Lower leg skin (tissue), 4 donors: ENCODE results near the gene SBNO2. TPM values are rescaled to one million over a fixed set of nuclear protein-coding genes. Genes with fewer than 3 reads are reported as not detected.
A peak's percentile ranks its signal among the peaks of the same experiment; 100 is the strongest.

ENCODE experiments used
- DNase-seq, 2 donors: peaks; one replicate each; pipeline ENCODE4 v3.0.0-alpha.2; 2019; ENCODE audit warnings: low spot score in 2 of 2
- H3K4me3 ChIP-seq: fragments of 200-600 bp; sonication (generic); 2 replicates; pipeline ENCODE4 v1.5.1; 2017; ENCODE audit warnings: mild to moderate bottlenecking, low read depth; ENCODE audit not compliant: poor library complexity, severe bottlenecking
- CTCF ChIP-seq, 3 donors: fragments of 450-650 bp; IDR thresholded peaks; one replicate each; pipeline ENCODE4 v1.5.1; 2016; ENCODE audit warnings: antibody characterized with exemption in 3 of 3, mild to moderate bottlenecking in 3 of 3, moderate library complexity in 2 of 3
- POLR2A ChIP-seq, 2 donors: fragments of 450-650 bp; IDR thresholded peaks; one replicate each; pipeline ENCODE4 v1.6.1; 2016 to 2017; ENCODE audit warnings: antibody characterized with exemption in 2 of 2, mild to moderate bottlenecking in 1 of 2, moderate library complexity in 1 of 2
- WGBS, 2 donors: methylation state at CpG; one replicate each; pipeline ENCODE4 v1.1.5; 2018; 5-methylcytosine and 5-hydroxymethylcytosine counted together
- intact Hi-C: fragments of 100-400 bp; cut with DNase I; formaldehyde crosslinking; loops from one replicate; pipeline ENCODE4 v1.15.0; 2023; ENCODE audit warnings: low total_unique reads
- total RNA-seq, 4 donors: library from RNA; depleted of rRNA; stranded (reverse); fragments of >200 nt; gene quantifications; one replicate each; pipeline ENCODE4 v1.1.0, GENCODE V29; 2016

Gene SBNO2
- total RNA-seq, 4 donors from 2014 or later, result 54.8 to 68.6 (median 60.3) TPM

- intact Hi-C loops, result no loop called here
- TF ChIP-seq POLR2A (IDR thresholded peaks at IDR 0.05) (no peak), CTCF (IDR thresholded peaks at IDR 0.05) (no peak)
- 62 to 65% methylated on average over 4 of the region's 4 CpGs for WGBS, 2 donors
- no peak for DNase-seq
- no peak overlapping the region for H3K4me3 ChIP-seq
Observed at GRCh38 chr19:1076046-1076386, 98.1 kb downstream of the SBNO2 start.

DNA sequence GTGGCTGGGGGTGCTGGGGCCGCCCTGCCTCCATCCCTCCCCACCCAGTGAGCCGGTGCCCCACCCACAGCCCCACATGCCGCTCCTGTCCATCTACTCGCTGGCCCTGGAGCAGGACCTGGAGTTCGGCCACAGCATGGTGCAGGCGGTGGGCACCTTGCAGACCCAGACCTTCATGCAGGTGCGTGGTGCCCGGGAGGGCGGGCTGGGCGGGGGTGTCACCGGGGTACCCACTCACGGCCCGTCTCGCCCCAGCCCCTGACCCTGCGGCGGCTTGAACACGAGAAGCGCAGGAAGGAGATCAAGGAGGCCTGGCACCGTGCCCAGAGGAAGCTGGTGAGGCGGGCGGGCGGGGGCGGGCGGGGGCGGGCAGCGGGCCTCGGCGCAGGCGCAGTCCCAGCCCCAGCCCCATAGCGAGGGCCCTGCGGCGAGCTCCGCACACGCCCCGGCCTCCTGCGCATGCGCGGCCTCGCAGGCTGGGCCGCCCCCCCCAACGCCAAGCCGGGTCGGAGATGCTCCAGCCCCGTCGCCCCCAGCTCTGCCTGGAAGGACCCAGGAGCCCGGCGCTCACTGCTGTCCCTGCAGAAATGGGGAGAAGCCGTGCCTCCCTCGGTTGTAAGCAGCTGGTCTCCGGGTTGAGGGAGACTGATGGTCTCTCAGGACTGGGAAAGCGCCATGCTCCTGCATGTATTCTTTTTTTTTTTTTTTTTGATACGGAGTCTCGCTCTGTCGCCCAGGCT is 99.4 kb downstream of the SBNO2 start:
- peak; percentile 68 to 97 for DNase-seq
- TF ChIP-seq CTCF (IDR thresholded peaks at IDR 0.05) (no peak), POLR2A (IDR thresholded peaks at IDR 0.05) (no peak)
- intact Hi-C loops, result no loop called here
- no peak overlapping the region for H3K4me3 ChIP-seq
- WGBS, 2 donors, result 52 to 67% methylated on average over 9 to 26 of the region's 54 CpGs

- no peak overlapping the region for H3K4me3 ChIP-seq
- intact Hi-C loops, result no loop called here
- no peak for DNase-seq
- 67 to 73% methylated on average over 18 to 22 of the region's 28 CpGs for WGBS, 2 donors
- no peak for TF ChIP-seq CTCF (IDR thresholded peaks at IDR 0.05)
- TF ChIP-seq POLR2A (IDR thresholded peaks at IDR 0.05), result no peak
Observed at GRCh38 chr19:1073956-1074517, 100.0 kb downstream of the SBNO2 start.

DNA sequence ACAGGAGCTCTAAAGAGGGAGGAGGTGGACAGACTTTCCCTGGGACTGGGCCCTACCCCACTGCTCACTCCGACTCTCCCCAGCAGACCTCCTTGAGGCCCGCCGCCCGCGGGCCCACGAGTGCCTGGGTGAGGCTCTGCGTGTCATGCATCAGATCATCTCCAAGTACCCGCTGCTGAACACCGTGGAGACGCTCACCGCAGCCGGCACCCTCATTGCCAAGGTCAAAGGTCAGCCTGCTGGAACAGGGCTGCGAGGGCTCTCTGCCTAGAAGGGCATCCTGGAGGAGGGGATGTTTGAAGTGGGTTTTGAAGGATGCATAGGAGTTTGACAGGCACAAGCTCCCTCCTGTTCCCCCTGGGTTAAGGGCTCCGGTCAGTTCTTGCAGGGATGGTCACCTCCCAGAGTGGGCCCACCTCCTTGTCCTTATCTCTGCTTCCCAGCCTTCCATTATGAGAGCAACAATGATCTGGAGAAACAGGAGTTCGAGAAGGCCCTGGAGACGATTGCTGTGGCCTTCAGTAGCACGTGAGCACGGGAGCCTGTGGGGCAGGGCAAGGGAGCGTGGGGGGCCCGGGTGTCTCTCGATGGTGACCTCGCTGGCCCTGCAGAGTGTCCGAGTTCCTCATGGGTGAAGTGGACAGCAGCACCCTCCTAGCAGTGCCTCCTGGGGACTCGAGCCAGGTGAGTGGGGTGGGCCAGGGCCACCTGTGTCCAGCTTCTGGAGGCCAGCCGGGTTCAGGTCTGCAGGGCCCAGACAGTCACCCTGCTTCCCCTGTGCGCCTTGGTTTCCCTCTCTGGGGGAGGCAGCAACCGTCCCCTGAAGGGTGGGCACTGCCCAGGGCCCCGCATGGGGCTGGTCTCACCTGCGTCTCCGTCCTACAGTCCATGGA is 100.8 kb downstream of the SBNO2 start:
- TF ChIP-seq POLR2A (IDR thresholded peaks at IDR 0.05) (no peak), CTCF (IDR thresholded peaks at IDR 0.05) (no peak)
- 89 to 95% methylated on average over 28 to 30 of the region's 30 CpGs for WGBS, 2 donors
- intact Hi-C loops, result no loop called here
- H3K4me3 ChIP-seq, result no peak overlapping the region
- no peak for DNase-seq

GRCh38 chr19:1072371-1073015 is 101.6 kb downstream of the SBNO2 start:
- 83 to 92% methylated on average over 11 of the region's 11 CpGs for WGBS, 2 donors

More at GRCh38 chr19:1072371-1073015, 101.6 kb downstream of the SBNO2 start:
- no peak for TF ChIP-seq POLR2A (IDR thresholded peaks at IDR 0.05)
- TF ChIP-seq CTCF (IDR thresholded peaks at IDR 0.05), result no peak
- no peak for DNase-seq
- no peak overlapping the region for H3K4me3 ChIP-seq
- intact Hi-C loops, result no loop called here
